T-helper 1 cell treated with Interleukin-12 subunit alpha and Interleukin-12 subunit beta and Interleukin-4 antibody, amounts not matched to agents 30 μg/mL and 1 μg/mL, for 36 hours (primary cell): ENCODE measurements around the gene FRMPD2.

Source experiments
- H3K27ac Mint-ChIP-seq: one replicate; pipeline ENCODE4 v1.8.0; 2021; ENCODE audit warnings: mild to moderate bottlenecking, mixed read lengths
- H3K27me3 Mint-ChIP-seq: one replicate; pipeline ENCODE4 v1.8.0; 2021; ENCODE audit warnings: low read depth, mixed read lengths
- H3K36me3 Mint-ChIP-seq: one replicate; pipeline ENCODE4 v1.8.0; 2021; ENCODE audit warnings: low read depth, mixed read lengths
- H3K4me1 Mint-ChIP-seq: one replicate; pipeline ENCODE4 v1.8.0; 2021; ENCODE audit warnings: low read depth, mixed read lengths
- H3K4me3 Mint-ChIP-seq: one replicate; pipeline ENCODE4 v1.8.0; 2021; ENCODE audit warnings: mild to moderate bottlenecking, moderate library complexity, mixed read lengths
- H3K9me3 Mint-ChIP-seq: one replicate; pipeline ENCODE4 v1.8.0; 2021; ENCODE audit warnings: mixed read lengths

FRMPD2 gene, protein sequence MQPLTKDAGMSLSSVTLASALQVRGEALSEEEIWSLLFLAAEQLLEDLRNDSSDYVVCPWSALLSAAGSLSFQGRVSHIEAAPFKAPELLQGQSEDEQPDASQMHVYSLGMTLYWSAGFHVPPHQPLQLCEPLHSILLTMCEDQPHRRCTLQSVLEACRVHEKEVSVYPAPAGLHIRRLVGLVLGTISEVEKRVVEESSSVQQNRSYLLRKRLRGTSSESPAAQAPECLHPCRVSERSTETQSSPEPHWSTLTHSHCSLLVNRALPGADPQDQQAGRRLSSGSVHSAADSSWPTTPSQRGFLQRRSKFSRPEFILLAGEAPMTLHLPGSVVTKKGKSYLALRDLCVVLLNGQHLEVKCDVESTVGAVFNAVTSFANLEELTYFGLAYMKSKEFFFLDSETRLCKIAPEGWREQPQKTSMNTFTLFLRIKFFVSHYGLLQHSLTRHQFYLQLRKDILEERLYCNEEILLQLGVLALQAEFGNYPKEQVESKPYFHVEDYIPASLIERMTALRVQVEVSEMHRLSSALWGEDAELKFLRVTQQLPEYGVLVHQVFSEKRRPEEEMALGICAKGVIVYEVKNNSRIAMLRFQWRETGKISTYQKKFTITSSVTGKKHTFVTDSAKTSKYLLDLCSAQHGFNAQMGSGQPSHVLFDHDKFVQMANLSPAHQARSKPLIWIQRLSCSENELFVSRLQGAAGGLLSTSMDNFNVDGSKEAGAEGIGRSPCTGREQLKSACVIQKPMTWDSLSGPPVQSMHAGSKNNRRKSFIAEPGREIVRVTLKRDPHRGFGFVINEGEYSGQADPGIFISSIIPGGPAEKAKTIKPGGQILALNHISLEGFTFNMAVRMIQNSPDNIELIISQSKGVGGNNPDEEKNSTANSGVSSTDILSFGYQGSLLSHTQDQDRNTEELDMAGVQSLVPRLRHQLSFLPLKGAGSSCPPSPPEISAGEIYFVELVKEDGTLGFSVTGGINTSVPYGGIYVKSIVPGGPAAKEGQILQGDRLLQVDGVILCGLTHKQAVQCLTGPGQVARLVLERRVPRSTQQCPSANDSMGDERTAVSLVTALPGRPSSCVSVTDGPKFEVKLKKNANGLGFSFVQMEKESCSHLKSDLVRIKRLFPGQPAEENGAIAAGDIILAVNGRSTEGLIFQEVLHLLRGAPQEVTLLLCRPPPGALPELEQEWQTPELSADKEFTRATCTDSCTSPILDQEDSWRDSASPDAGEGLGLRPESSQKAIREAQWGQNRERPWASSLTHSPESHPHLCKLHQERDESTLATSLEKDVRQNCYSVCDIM (N-terminal part only)

DNA sequence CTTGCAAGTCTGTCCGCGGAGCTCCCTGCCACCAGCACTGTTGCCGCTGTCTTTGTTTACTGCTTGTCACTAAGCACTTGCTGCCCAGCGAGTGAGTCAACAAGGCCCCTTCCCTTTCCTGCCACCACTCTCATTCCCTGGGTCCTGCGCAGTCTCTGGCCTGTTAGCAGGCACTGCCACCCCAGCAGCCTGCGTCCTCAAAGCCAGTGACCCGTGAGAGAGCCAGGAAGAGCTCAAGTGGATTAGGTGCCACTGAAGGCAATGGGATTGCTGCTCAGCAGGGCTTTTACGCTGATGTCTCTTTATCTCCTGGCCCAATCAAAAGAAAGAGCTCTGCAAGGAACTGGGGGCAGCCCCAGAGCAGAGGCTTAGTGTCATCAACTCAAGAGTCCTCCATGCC lies at the start of gene FRMPD2:
FRMPD2 (minus strand) TSS at position 61 of the 400 bp plus-strand sequence. CDS start 129 bp downstream, outside the sequence.
- H3K4me3 Mint-ChIP-seq, result no peak within 1 kb of the TSS
- no peaks in the 10 kb centered on the region for H3K9me3 Mint-ChIP-seq
- H3K27ac Mint-ChIP-seq, result no peak within 1 kb of the TSS
- H3K36me3 Mint-ChIP-seq, result no peaks in the 10 kb centered on the region
- peaks cover 14% of the 10 kb centered on the region for H3K27me3 Mint-ChIP-seq
- no peaks in the 10 kb centered on the region for H3K4me1 Mint-ChIP-seq

DNA sequence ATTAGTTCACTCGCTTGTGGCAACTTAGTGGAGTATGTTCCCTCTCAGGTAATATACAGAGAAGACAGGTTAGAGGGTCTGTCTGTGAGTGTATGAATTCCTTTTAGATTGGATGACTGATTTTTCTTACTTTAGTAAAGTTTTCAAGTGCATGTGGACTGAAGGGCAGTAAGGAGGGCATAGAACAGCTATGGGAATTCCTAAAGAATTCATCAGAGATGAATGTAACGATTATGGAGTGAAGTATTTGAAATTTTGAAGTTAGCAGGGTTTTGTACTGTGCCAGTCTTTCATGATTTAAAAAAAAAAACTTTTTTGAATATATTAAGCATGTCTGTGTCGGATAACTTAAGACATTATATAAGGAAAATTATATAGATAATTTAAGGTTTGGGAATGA lies 47.5 kb upstream of the FRMPD2 start:
- Mint-ChIP-seq H3K27me3 (no peaks in the 10 kb centered on the region), H3K9me3 (no peaks in the 10 kb centered on the region), H3K4me3 (no peak overlapping the region), H3K27ac (no peak overlapping the region), H3K4me1 (peaks cover 2% of the 10 kb centered on the region), H3K36me3 (peaks cover 2% of the 10 kb centered on the region)

DNA sequence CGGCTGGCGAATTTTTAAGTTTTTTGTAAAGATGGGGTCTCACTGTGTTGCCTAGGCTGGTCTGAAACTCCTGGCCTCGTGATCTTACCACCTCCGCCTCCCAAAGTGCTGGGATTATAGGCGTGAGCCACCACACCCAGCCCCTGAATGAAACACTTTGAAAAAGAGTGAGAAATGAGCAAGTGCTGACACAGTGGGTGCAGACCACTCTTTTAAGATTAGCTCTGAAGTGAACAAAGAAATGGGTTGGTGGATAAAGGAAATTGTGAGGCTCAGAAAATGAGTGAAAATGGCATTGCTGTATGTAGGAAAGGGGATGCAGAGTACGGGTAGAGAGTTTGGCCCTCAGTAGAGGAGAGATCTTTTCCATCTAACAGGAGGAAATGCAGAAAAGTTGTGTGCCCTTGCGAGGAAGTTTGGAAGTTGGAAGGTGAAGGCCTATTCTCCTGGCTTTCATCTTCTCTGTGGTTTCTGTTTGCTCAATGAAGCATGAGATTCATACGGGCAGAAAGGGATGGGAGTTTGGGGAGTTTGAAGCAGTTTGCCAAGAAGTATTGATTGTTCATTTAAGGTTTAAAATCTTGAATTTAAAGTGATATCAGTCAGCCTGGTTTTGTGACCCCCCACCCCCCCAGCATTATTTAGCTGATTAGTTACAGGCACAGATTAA lies 43.0 kb upstream of the FRMPD2 start:
- H3K27me3 Mint-ChIP-seq, result no peaks in the 10 kb centered on the region

DNA sequence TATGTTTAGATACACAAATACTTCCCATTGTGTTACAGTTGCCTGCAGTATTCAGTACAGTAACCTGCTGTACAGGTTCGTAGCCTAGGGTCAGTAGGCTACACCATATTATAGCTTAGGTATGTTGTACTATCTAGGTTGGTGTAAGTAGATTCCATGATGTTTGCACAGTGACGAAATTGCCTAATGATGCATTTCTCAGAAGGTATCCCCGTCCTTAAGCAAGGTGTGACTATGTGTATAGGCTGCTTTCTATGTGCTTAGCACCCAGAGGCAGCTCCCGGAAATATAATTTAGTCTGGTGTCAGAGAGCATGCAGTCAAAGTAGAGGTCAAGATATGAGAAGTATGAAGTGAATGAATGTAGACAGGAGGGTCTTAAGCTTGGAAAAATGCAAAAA lies 41.7 kb upstream of the FRMPD2 start:
- Mint-ChIP-seq H3K4me3 (no peak overlapping the region), H3K27ac (no peak overlapping the region), H3K36me3 (no peaks in the 10 kb centered on the region), H3K9me3 (no peaks in the 10 kb centered on the region), H3K4me1 (peaks cover 5% of the 10 kb centered on the region), H3K27me3 (no peaks in the 10 kb centered on the region)

More for the DNA sequence above, 43.0 kb upstream of the FRMPD2 start:
- H3K4me3 Mint-ChIP-seq, result no peak overlapping the region
- no peaks in the 10 kb centered on the region for H3K9me3 Mint-ChIP-seq
- H3K36me3 Mint-ChIP-seq, result no peaks in the 10 kb centered on the region
- H3K27ac Mint-ChIP-seq, result no peak overlapping the region
- no peaks in the 10 kb centered on the region for H3K4me1 Mint-ChIP-seq

DNA sequence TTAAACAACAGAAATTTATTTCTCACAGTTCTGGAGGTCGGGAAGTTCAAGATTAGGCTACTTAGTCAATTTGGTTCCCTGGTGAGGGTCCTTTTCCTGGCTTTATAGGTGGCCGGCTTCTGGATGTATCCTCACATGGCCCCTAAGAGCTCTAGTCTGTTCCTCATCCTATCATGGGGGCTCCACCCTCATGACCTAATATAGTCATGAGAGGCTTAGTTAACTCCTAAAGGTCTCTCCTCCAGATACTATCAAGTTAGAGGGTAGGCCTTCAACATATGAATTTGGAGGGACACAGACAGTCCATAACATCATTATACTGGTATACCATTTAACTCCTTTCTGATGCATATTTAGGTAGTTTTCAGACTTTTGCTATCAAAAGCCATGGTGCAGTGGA lies 39.6 kb upstream of the FRMPD2 start:
- no peak overlapping the region for H3K27ac Mint-ChIP-seq
- H3K27me3 Mint-ChIP-seq, result no peaks in the 10 kb centered on the region
- H3K4me1 Mint-ChIP-seq, result peaks cover 12% of the 10 kb centered on the region
- no peaks in the 10 kb centered on the region for H3K9me3 Mint-ChIP-seq
- H3K4me3 Mint-ChIP-seq, result no peak overlapping the region
- H3K36me3 Mint-ChIP-seq, result no peaks in the 10 kb centered on the region

DNA sequence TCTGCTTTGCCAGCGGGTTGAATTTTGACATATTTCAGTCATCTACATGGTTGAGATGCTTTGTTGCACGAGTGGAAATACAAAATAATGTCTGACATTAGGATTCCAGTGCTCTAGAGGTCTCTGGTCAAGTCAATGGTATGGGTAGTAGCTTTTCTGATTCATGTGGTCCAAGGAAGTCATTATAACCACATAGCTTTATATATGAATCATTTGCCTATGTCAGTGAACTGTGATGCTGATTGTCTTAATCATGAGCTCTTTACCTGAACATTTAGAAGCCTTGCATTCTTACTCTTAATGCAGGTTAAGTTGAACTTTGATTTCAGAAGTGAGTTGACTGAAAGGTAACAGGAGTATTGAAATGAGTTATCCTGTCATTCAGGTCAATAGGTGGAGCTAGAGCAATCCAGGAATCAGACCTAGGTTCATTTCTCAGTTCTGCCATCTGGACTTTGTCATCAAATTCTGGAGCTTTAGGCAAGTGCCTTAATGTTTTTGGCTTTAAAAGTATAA lies 35.3 kb upstream of the FRMPD2 start:
- H3K36me3 Mint-ChIP-seq, result no peaks in the 10 kb centered on the region
- no peak overlapping the region for H3K27ac Mint-ChIP-seq
- H3K4me3 Mint-ChIP-seq, result no peak overlapping the region
- no peaks in the 10 kb centered on the region for H3K9me3 Mint-ChIP-seq
- H3K27me3 Mint-ChIP-seq, result peaks cover 6% of the 10 kb centered on the region
- peaks cover 24% of the 10 kb centered on the region for H3K4me1 Mint-ChIP-seq

DNA sequence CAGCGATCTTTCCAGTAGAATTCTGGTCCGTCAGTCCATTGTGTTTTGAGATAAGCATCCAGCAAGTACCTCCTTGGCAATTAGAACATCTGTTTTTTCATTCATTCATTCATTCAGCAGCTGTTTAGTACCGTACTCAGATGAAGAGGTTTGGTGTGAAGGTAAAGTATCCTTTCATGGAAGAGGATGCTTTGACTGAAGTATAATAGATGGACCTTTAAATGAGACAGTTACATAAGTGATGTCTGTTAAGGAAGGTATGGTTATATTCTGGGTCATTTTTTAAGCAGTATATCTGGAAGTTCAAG lies 33.2 kb upstream of the FRMPD2 start:
- Mint-ChIP-seq H3K36me3 (no peaks in the 10 kb centered on the region), H3K27me3 (peaks cover 14% of the 10 kb centered on the region), H3K9me3 (no peaks in the 10 kb centered on the region), H3K4me1 (peaks cover 24% of the 10 kb centered on the region), H3K4me3 (peak overlapping the region; percentile 80), H3K27ac (peak overlapping the region; percentile 85)

DNA sequence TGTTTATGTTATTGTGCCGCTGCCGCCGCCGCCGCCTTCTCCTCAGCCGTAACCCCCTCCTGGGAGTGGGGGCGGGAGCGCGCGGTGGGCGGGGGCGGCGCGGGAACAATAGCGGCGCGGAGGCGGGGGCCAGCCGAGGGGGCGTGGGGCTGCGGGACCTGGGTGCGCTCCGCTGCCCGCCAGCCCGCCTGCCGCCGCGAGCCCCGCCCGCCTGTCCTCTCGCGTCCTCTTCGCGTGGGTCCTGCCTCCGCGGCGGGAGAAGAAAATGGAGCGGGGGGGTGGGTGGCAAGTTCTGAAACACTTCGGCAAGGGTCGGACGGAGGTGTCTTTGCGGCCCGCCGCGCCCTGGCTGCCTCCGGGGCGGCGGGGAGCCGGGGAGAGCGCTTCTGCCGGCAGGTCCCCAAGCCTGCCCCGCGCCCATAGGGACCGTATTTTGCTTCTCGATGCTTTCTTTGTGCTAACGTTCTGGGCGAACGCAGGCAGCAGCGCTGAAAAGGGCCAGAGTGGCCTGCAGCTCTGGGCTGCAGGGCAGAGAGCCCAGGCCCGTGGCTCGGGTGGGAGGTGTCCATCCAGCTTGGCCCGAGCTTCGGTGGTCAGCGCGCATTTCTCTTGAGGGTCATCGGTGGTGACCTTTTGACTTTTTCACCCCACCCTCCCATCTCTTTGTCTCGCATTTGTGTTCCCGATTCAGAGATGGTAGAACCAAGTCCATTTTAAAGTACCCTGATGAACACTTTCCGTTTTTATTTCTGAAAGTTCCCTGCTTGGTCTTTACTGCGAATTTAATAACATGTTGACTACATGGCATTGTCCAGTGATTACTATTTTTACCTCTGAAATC lies 32.6 kb upstream of the FRMPD2 start:
- peak overlapping the region; percentile 80 for H3K4me3 Mint-ChIP-seq
- H3K36me3 Mint-ChIP-seq, result no peaks in the 10 kb centered on the region
- H3K9me3 Mint-ChIP-seq, result no peaks in the 10 kb centered on the region

DNA sequence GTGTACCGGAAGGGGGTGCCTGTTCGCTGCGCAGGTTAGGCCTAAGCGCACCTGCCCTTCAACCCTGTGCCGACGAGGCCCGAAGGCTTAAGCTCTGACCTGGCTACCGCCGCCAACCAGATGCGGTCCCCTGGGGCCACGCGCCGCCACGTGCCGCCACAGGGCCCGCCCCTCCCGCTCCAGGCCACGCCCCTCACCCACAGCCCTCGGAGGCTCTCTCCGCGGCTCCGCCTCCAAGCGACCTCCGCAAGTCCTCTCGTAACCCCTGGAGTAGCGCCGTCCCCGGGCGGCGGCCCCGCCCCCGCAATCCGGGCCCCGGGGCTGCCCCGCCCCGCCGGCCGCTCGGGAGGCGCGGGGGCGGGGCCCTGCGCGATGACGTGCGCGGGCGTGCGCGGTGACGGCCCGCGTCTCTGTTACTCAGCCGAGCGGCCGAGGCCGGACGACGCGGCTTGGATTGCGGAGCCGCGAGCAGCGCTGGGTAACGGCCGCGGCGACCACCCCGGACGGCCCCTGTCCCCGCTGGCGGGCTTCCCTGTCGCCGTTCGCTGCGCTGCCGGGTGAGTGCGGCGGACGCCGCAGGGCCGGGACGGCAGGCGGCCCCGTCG lies 31.9 kb upstream of the FRMPD2 start, which contains the start of gene MAPK8:
MAPK8 (plus strand) TSS at position 413 of the 605 bp plus-strand sequence. CDS start 94,984 bp downstream, outside the sequence.
- peak within 1 kb of the TSS; percentile 85 for H3K27ac Mint-ChIP-seq
- H3K4me3 Mint-ChIP-seq, result peak within 1 kb of the TSS; percentile 80
- no peaks in the 10 kb centered on the region for H3K9me3 Mint-ChIP-seq
- H3K36me3 Mint-ChIP-seq, result no peaks in the 10 kb centered on the region
- peaks cover 19% of the 10 kb centered on the region for H3K4me1 Mint-ChIP-seq
- peaks cover 14% of the 10 kb centered on the region for H3K27me3 Mint-ChIP-seq

More for the DNA sequence above, 32.6 kb upstream of the FRMPD2 start:
- Mint-ChIP-seq H3K27me3 (peaks cover 14% of the 10 kb centered on the region), H3K4me1 (peaks cover 20% of the 10 kb centered on the region), H3K27ac (peak overlapping the region; percentile 85)

DNA sequence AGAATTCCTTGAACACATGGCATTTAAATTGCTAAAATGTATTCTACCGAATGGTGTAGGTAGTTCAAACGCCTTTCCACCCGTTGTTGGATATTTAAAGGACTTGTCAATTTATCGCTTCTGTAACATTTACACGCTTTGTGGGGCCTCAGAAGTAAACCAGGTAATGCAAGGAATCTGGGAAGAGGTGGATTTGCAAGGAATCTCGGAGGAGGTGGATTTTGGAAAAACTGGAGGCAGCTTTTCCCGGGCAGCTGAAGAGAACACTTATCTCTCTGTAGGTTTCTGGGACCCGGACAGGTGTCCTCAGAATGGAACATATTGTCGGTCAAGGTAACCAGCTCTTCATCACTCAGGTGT lies 31.4 kb upstream of the FRMPD2 start:
- peak overlapping the region; percentile 29 for H3K27ac Mint-ChIP-seq
- no peaks in the 10 kb centered on the region for H3K9me3 Mint-ChIP-seq
- peaks cover 19% of the 10 kb centered on the region for H3K4me1 Mint-ChIP-seq
- peak overlapping the region; percentile 64 for H3K4me3 Mint-ChIP-seq
- H3K36me3 Mint-ChIP-seq, result no peaks in the 10 kb centered on the region
- peaks cover 14% of the 10 kb centered on the region for H3K27me3 Mint-ChIP-seq

DNA sequence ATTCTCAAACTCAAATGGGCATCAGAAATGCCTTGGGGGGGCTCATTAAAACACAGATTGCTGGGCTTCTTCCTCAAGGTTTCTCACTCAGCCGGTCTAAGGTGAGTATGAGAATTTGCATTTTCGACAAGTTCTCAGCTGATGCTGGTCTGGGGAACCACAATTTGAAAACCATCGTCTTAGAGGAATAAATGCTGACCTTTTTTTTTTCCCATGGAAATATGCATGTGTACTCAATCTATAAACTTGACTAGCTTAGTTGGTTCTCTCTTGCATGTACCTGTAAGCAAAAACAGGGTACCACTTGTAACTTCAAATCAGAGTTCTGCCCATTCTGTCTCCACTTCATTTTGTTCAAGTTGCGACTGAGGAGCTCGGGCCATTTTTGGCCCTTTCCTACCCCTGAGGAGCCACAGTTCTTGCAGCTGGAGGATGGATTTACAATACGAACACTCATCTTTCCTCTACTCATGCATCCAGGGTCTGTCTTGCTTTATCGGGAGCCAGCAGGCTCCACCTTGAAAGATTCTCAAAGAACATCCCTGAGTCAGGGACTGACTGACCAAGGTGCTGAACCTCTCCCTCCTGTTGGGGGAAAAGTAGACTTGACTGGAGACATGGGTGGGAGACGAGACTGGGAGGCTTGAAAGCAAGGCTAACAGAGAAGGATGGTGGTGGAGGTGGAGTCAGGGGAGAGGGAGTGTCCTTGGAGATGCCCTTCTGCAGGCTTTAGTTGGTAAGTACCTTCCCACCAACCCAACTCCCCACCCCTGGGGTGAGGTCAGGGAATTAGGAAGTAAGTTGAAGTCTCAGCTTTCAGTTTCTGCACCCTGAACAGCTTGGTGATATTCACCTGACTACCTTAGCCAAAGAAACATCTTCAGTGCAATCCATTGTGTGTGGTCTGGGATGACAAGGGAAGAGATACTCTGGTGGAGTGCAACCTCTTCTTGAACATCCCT lies 28.3 kb upstream of the FRMPD2 start:
- Mint-ChIP-seq H3K27ac (no peak overlapping the region), H3K4me3 (no peak overlapping the region)

DNA sequence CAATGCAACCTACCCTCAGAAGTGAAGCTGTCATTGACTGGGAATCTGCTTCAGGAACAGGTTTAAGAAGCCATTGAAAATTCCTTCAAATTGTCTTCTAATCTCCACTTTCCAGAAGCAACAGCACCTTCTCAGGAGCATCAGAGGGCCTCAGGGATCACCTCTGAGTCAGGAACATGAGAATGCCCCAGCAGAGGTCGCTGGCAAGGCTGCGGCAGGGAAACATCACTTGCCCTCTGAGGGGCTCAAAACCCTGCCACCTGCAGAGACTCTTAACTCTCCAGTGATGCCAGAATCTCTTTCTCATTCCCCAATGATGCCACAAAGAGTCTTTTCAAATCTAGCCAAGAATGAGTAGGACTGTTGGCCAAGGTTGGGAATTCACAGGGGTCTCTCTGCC lies 26.1 kb upstream of the FRMPD2 start:
- no peak overlapping the region for H3K27ac Mint-ChIP-seq
- no peaks in the 10 kb centered on the region for H3K4me1 Mint-ChIP-seq
- peaks cover 18% of the 10 kb centered on the region for H3K27me3 Mint-ChIP-seq
- H3K9me3 Mint-ChIP-seq, result no peaks in the 10 kb centered on the region
- no peak overlapping the region for H3K4me3 Mint-ChIP-seq
- H3K36me3 Mint-ChIP-seq, result no peaks in the 10 kb centered on the region

More for the DNA sequence above, 28.3 kb upstream of the FRMPD2 start:
- H3K27me3 Mint-ChIP-seq, result peaks cover 18% of the 10 kb centered on the region
- no peaks in the 10 kb centered on the region for H3K9me3 Mint-ChIP-seq
- no peaks in the 10 kb centered on the region for H3K36me3 Mint-ChIP-seq
- peaks cover 7% of the 10 kb centered on the region for H3K4me1 Mint-ChIP-seq
